Activated B cell treated with CpG ODN at 0.5 μM for 24 hours (primary cell): ENCODE measurements around the gene MYBL2. TPM values are rescaled to one million over a fixed set of nuclear protein-coding genes. Genes with fewer than 3 reads are reported as not detected.

ENCODE experiments used
- ATAC-seq: fragments of 200-7000 bp; cut with Tn5 transposase; one replicate; pipeline ENCODE4 v1.10.0; 2021; ENCODE audit warnings: low read depth, mild to moderate bottlenecking, moderate library complexity
- CTCF ChIA-PET: fragments of 350-600 bp; sonication (Branson Sonifier 250); formaldehyde crosslinking; loops from one replicate; lab custom pipeline; 2021; ENCODE audit warnings: antibody characterized with exemption; lab: Charles Lee
- POLR2A ChIA-PET: fragments of 350-600 bp; sonication (Branson Sonifier 250); formaldehyde crosslinking; loops from one replicate; lab custom pipeline; 2021; ENCODE audit warnings: antibody characterized with exemption; lab: Charles Lee
- DNase-seq: peaks from one replicate; pipeline ENCODE4 v3.0.0; 2022
- H3K27ac Mint-ChIP-seq: one replicate; pipeline ENCODE4 v1.8.0; 2020; ENCODE audit warnings: mixed read lengths
- H3K27me3 Mint-ChIP-seq: one replicate; pipeline ENCODE4 v1.8.0; 2021; ENCODE audit warnings: mixed read lengths
- H3K36me3 Mint-ChIP-seq: one replicate; pipeline ENCODE4 v1.8.0; 2021; ENCODE audit warnings: low read depth, mixed read lengths
- H3K4me1 Mint-ChIP-seq: one replicate; pipeline ENCODE4 v1.8.0; 2021; ENCODE audit warnings: mixed read lengths
- H3K4me3 Mint-ChIP-seq: one replicate; pipeline ENCODE4 v1.8.0; 2020; ENCODE audit warnings: mild to moderate bottlenecking, mixed read lengths
- H3K9me3 Mint-ChIP-seq: one replicate; pipeline ENCODE4 v1.8.0; 2020; ENCODE audit warnings: mixed read lengths
- intact Hi-C: fragments of 100-400 bp; cut with micrococcal nuclease; formaldehyde crosslinking; loops from one replicate; pipeline ENCODE4 v1.15.1; 2024
- total RNA-seq: library from RNA; stranded (reverse); gene quantifications from 2 replicates; pipeline ENCODE4 v1.2.3, GENCODE V29; 2022
- TF ChIP-seq, protein P1 (sequence below): fragments of 200-600 bp; IDR thresholded peaks from one replicate; pipeline ENCODE4 v1.8.0; 2022; ENCODE audit warnings: antibody characterized with exemption, mild to moderate bottlenecking

The MYBL2 gene
- total RNA-seq, 1 donor from 2014 or later = 102 TPM

DNA sequence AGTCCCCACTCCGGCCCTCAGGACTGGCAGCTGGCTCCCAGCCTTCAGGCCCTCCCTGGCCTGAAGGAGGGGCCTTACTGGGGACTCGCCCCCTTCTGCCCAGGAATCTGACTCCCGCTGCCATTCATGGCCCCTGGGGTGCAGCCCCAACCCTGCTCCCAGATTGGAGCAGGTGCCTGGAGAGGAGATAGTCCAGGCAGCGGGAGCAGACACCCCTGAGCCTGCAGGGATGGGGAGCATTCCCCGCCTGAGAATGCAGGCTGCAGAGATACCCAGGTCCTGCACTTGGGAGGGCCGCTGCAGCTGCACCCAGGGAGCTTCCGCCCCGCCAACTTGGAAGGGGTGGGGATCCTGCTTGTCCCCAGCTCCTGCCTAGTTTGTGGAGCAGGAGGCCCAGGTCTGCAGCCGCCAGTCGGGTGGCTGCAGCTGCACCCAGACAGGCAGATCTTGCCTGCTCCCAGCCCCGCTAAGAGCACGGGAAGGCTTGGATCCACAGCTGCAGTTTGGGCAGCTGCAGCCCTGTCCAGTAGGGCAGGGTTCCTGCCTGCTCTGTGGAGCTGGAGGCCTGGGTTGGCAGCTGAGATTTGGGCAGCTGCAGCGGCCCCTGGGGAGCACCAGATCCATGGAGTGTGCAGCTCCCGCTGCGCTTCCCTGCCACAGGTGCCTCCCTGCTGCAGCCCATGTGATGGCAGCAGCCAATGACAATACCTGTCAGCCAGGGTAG lies 54.7 kb downstream of the MYBL2 start:
- H3K4me3 Mint-ChIP-seq = no peak overlapping the region
- intact Hi-C loops = no loop called here
- H3K27ac Mint-ChIP-seq = no peak overlapping the region
- ATAC-seq (peak; percentile 42), DNase-seq (no peak)
- TF ChIP-seq, protein P1, sequence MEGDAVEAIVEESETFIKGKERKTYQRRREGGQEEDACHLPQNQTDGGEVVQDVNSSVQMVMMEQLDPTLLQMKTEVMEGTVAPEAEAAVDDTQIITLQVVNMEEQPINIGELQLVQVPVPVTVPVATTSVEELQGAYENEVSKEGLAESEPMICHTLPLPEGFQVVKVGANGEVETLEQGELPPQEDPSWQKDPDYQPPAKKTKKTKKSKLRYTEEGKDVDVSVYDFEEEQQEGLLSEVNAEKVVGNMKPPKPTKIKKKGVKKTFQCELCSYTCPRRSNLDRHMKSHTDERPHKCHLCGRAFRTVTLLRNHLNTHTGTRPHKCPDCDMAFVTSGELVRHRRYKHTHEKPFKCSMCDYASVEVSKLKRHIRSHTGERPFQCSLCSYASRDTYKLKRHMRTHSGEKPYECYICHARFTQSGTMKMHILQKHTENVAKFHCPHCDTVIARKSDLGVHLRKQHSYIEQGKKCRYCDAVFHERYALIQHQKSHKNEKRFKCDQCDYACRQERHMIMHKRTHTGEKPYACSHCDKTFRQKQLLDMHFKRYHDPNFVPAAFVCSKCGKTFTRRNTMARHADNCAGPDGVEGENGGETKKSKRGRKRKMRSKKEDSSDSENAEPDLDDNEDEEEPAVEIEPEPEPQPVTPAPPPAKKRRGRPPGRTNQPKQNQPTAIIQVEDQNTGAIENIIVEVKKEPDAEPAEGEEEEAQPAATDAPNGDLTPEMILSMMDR = no peak
- H3K4me1 Mint-ChIP-seq = peaks cover 19% of the 10 kb centered on the region
- peaks cover 29% of the 10 kb centered on the region for H3K36me3 Mint-ChIP-seq
- POLR2A ChIA-PET = no interaction called here
- no peaks in the 10 kb centered on the region for H3K27me3 Mint-ChIP-seq
- peaks cover 2% of the 10 kb centered on the region for H3K9me3 Mint-ChIP-seq
- CTCF ChIA-PET = interaction anchor here (1.3 kb wide), 1 partner anchor 183 kb away, joined by 4 read pairs; no protein-coding TSS in a partner anchor

DNA sequence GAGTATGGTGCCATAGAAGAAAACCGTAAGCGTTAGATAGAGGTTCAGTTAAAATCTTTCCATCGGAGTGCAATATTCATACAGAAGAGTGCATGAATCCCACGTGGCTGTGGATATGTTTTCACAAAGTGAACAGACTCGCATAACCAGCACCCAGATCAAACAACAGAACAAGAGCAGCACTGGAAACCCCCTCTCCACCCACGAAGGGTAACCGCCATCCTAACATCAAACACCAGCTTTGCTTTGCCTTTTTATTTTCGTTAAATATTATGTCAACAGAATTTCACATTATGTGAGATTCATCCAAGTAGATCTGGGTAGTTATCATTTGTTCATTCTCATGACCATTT lies 55.2 kb downstream of the MYBL2 start:
- peaks cover 24% of the 10 kb centered on the region for H3K36me3 Mint-ChIP-seq
- DNase-seq = no peak
- TF ChIP-seq, protein P1 = no peak
- ATAC-seq = peak; percentile 42
- no peak overlapping the region for H3K4me3 Mint-ChIP-seq
- H3K4me1 Mint-ChIP-seq = peaks cover 19% of the 10 kb centered on the region
- CTCF ChIA-PET = no interaction called here
- peaks cover 2% of the 10 kb centered on the region for H3K9me3 Mint-ChIP-seq
- POLR2A ChIA-PET = no interaction called here
- intact Hi-C loops = no loop called here
- peak overlapping the region; percentile 36 for H3K27ac Mint-ChIP-seq
- no peaks in the 10 kb centered on the region for H3K27me3 Mint-ChIP-seq

DNA sequence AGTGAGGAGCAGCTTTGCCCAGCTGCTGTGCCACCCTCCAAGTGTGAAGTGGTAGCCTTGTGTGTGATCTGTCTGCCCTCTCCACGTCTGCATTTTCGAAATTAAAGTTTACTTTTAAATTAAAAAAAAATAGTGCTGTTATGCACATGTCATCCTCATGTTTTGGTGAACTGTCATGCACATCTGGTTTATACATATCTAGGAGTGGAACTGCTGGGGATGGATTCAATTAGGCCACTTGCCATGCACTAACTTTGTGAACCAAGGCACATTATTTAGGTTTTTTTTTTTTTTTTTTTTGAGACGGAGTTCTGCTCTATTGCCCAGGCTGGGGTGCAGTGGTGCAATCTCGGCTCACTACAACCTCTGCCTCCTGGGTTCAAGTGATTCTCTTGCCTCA lies 56.3 kb downstream of the MYBL2 start:
- TF ChIP-seq, protein P1 = no peak
- Mint-ChIP-seq H3K4me1 (peaks cover 25% of the 10 kb centered on the region), H3K36me3 (peaks cover 16% of the 10 kb centered on the region), H3K27ac (no peak overlapping the region), H3K27me3 (no peaks in the 10 kb centered on the region), H3K4me3 (no peak overlapping the region), H3K9me3 (peaks cover 2% of the 10 kb centered on the region)
- CTCF ChIA-PET = no interaction called here
- POLR2A ChIA-PET = interaction anchor here (1.2 kb wide), 1 partner anchor 10 kb away, joined by 3 read pairs; no protein-coding TSS in a partner anchor
- DNase-seq (no peak), ATAC-seq (no peak)
- intact Hi-C loops = no loop called here

DNA sequence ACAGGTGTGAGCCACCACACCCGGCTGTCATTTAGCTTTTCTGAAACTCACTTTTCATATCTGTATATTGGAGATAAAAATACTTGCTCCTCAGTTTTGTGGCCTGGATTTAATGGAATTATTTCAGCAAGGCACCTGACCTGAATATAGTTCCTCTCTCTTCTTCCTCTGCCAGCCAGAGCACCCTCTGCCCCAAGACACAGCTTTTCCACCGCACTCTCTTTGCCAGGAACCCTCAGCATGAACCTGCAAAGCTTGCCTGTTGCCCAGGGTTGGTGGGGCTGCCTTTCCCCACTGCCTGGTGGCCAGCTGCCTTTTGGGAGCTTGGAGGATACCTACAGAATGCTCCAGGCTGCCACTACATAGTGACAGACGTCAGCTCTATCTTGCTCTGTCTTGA lies 56.8 kb downstream of the MYBL2 start:
- TF ChIP-seq, protein P1 = no peak
- DNase-seq (no peak), ATAC-seq (no peak)
- intact Hi-C loops = no loop called here
- Mint-ChIP-seq H3K4me1 (peaks cover 30% of the 10 kb centered on the region), H3K36me3 (peaks cover 15% of the 10 kb centered on the region), H3K9me3 (peaks cover 2% of the 10 kb centered on the region), H3K27me3 (no peaks in the 10 kb centered on the region), H3K4me3 (no peak overlapping the region), H3K27ac (no peak overlapping the region)
- ChIA-PET CTCF (no interaction called here), POLR2A (interaction anchor here (1.2 kb wide), 1 partner anchor 10 kb away, joined by 3 read pairs; no protein-coding TSS in a partner anchor)

DNA sequence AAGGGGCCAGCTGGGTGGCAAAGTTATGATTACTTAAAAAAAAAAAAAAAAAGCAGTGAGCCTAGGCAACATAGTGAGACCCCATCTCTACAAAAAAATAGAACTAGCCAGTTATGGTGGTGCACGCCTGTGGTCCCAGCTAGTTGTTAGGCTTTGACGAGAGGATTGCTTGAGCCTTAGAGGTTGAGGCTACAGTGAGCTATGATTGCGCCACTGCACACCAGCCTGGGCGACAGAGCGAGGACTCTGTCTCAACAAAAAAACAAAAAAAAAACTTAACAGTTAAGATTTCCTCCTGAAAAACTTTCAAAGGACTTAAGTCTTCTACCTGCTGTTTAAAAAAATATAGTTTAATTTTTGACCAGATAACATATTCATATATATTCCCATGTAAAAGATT lies 57.5 kb downstream of the MYBL2 start:
- H3K36me3 Mint-ChIP-seq = peaks cover 9% of the 10 kb centered on the region
- CTCF ChIA-PET = no interaction called here
- POLR2A ChIA-PET = interaction anchor here (1.2 kb wide), 1 partner anchor 9 kb away, joined by 3 read pairs; no protein-coding TSS in a partner anchor
- ATAC-seq (no peak), DNase-seq (no peak)
- H3K27me3 Mint-ChIP-seq = no peaks in the 10 kb centered on the region
- TF ChIP-seq, protein P1 = no peak
- H3K27ac Mint-ChIP-seq = no peak overlapping the region
- intact Hi-C loops = no loop called here
- H3K4me1 Mint-ChIP-seq = peaks cover 37% of the 10 kb centered on the region
- peaks cover 2% of the 10 kb centered on the region for H3K9me3 Mint-ChIP-seq
- H3K4me3 Mint-ChIP-seq = no peak overlapping the region
